Rectal smooth muscle tissue (tissue), 1 donor: ENCODE results near the gene GPX6.
"Not testable (repeated sequence)": the region's sequence is repeated elsewhere in the genome, so short reads cannot be mapped to it uniquely, and the experiment has no call there.

Experiments
- H3K27ac ChIP-seq: one replicate; pipeline ENCODE4 v1.7.0; 2013; ENCODE audit warnings: low read depth, low read length, inconsistent platforms
- H3K27me3 ChIP-seq: one replicate; pipeline ENCODE4 v1.7.0; 2013; ENCODE audit warnings: low read length; ENCODE audit not compliant: control insufficient read depth, insufficient read depth
- H3K36me3 ChIP-seq: one replicate; pipeline ENCODE4 v1.7.0; 2013; ENCODE audit warnings: low read length; ENCODE audit not compliant: control insufficient read depth, insufficient read depth
- H3K4me1 ChIP-seq: one replicate; pipeline ENCODE4 v1.7.0; 2013; ENCODE audit warnings: low read length; ENCODE audit not compliant: control insufficient read depth, insufficient read depth
- H3K4me3 ChIP-seq: one replicate; pipeline ENCODE4 v1.7.0; 2013; ENCODE audit warnings: low read length
- H3K9ac ChIP-seq: one replicate; pipeline ENCODE4 v1.7.0; 2013; ENCODE audit warnings: low read length

Gene GPX6

GRCh38 chr6:28515676-28516075 lies at the start of gene GPX6:
GPX6 (minus strand) TSS chr6:28515793; CDS start chr6:28515743, 50 bp downstream.
- H3K4me3 ChIP-seq: no peak within 1 kb of the TSS
- H3K9ac ChIP-seq: no peak within 1 kb of the TSS
- H3K27ac ChIP-seq: no peak within 1 kb of the TSS
- H3K36me3 ChIP-seq: no peaks in the 10 kb centered on the region
- no peaks in the 10 kb centered on the region for H3K27me3 ChIP-seq
- no peaks in the 10 kb centered on the region for H3K4me1 ChIP-seq

DNA sequence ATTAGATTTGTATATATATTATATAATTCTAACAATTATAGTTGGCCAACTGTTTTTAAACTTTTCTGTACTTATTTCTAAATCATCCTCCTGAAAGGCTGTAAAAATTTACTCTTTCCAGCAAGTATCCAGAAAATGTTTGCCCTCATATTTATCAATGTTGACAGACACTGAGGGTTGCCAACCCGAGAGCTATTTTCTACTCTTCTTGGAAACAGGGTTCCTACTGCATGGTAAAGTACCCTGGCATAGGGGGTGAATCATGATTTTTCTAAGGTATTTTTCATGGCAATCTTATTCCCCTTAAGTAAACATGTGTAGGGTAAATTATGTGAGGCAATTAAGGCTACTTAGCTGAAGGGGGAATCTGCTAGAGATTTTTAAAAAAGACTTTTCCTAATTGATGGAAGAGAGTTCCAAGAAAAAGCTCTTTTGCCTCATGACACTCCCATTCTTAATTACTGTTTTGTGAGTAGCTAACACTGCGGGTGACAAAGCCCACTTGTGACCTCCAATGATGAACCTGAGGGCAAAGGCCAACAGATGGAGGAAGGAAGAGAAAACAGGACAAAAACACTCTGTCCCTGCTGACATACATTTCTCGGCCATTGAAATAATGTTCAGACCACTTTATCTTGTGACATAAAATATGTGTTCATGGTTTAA lies 48.0 kb upstream of the GPX6 start:
- Histone ChIP-seq H3K27me3 (no peaks in the 10 kb centered on the region), H3K4me3 (no peak overlapping the region), H3K27ac (no peak overlapping the region), H3K4me1 (no peaks in the 10 kb centered on the region), H3K36me3 (no peaks in the 10 kb centered on the region), H3K9ac (no peak overlapping the region)

GRCh38 chr6:28558629-28559028 lies 43.0 kb upstream of the GPX6 start:
- H3K4me3 ChIP-seq: no peak overlapping the region
- no peak overlapping the region for H3K9ac ChIP-seq
- H3K27ac ChIP-seq: no peak overlapping the region
- H3K4me1 ChIP-seq: no peaks in the 10 kb centered on the region
- no peaks in the 10 kb centered on the region for H3K36me3 ChIP-seq
- H3K27me3 ChIP-seq: peaks cover 4% of the 10 kb centered on the region

DNA sequence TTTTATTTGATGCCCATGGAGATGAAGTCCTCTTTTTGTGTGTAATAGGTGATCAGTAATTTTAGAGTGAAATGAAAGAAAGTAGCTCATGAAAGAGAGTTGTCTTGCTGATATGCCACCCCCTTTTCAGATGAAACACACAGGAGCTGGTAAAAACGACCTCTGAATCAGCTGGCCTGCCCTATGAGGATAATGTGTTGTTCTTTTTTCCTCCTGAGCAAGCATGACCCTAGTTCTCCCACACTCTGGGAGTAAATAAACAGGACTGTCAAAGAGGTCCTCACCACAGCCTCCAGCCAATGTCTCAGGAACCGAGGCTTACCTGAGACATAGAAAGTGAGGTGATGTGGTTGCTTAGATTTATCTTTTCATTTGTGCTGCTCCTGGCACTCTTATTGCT lies 39.5 kb upstream of the GPX6 start:
- Histone ChIP-seq H3K27ac (no peak overlapping the region), H3K36me3 (no peaks in the 10 kb centered on the region), H3K4me1 (no peaks in the 10 kb centered on the region), H3K27me3 (peaks cover 4% of the 10 kb centered on the region), H3K9ac (no peak overlapping the region), H3K4me3 (no peak overlapping the region)

GRCh38 chr6:28553986-28554881 lies 38.6 kb upstream of the GPX6 start:
- Histone ChIP-seq H3K4me3 (no peak overlapping the region), H3K36me3 (no peaks in the 10 kb centered on the region), H3K9ac (no peak overlapping the region), H3K27me3 (peaks cover 4% of the 10 kb centered on the region), H3K27ac (no peak overlapping the region), H3K4me1 (no peaks in the 10 kb centered on the region)

- Histone ChIP-seq H3K36me3 (no peaks in the 10 kb centered on the region), H3K9ac (no peak overlapping the region), H3K4me3 (no peak overlapping the region), H3K27ac (no peak overlapping the region), H3K4me1 (no peaks in the 10 kb centered on the region), H3K27me3 (peaks cover 4% of the 10 kb centered on the region)
Measured at GRCh38 chr6:28553384-28553985, 37.9 kb upstream of the GPX6 start.

- Histone ChIP-seq H3K36me3 (no peaks in the 10 kb centered on the region), H3K9ac (no peak overlapping the region), H3K4me3 (no peak overlapping the region), H3K27me3 (peaks cover 4% of the 10 kb centered on the region), H3K4me1 (no peaks in the 10 kb centered on the region), H3K27ac (no peak overlapping the region)
Measured at GRCh38 chr6:28551891-28552666, 36.5 kb upstream of the GPX6 start.

DNA sequence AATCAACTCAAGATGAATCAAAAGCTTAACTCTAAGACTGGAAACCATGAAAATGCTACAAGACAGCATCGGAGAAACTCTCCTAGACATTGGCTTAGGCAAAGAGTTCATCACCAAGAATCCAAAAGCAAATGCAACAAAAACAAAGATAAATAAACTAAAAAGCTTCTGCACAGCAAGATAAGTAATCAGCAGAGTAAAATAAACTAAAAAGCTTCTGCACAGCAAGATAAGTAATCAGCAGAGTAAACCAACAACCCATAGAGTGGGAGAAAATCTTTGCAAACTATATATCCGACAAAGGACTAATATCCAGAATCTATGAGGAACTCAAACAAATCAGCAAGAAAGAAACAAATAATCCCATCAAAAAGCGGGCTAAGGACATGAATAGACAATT lies 31.4 kb upstream of the GPX6 start:
- H3K27ac ChIP-seq, H3K9ac ChIP-seq, H3K27me3 ChIP-seq, H3K4me3 ChIP-seq, H3K36me3 ChIP-seq, H3K4me1 ChIP-seq: not testable (repeated sequence)

GRCh38 chr6:28545955-28546354 lies 30.4 kb upstream of the GPX6 start:
- Histone ChIP-seq H3K27ac (no peak overlapping the region), H3K36me3 (no peaks in the 10 kb centered on the region), H3K4me1 (no peaks in the 10 kb centered on the region), H3K27me3 (no peaks in the 10 kb centered on the region), H3K4me3 (no peak overlapping the region), H3K9ac (no peak overlapping the region)

DNA sequence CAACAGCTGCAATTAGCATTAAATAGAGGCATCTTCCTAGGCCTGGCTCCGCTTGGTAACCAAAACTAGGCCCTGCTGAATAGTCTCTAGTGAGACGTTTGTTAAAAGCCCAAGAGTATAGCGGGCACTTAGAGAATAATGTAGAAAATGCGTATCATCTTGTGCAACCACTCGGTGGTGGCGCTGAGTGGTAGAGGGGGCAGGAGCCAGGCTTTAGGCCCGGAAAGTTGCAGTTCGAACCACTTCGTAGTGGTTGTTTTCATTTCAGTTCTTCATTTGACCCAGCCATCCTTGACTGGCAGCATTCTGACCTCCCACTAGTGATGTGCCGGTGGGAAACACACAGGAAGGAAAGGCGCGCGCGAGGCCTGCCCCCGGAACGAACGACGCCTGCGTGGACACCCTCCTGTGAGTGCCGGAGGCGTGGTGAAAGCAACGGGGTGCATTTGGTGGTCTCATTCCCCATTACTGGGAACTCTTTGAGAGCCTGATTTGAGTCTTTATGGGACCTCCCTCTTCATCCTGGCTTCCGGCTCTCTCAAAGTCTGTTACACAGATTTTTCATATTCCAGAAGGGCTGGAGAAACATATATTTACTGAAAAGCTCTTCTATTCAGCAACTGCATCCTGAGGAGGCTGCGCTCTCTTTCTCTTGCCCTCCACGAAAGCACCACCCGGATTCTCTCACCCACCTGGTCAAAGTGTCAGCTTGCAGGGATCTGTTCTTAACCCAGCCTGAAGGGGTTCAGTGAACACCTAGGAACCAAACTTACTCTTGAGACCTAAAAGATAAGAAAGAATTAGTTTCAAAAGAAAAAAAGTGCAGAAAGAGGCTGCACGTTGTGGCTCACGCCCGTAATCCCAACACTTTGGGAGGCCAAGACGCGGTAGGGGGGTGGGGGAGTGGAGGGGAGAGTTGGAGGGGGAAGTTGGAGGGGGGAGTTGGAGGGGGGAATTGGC lies 28.3 kb upstream of the GPX6 start:
- H3K27ac ChIP-seq: no peak overlapping the region
- H3K4me3 ChIP-seq: no peak overlapping the region
- no peaks in the 10 kb centered on the region for H3K27me3 ChIP-seq
- no peaks in the 10 kb centered on the region for H3K36me3 ChIP-seq
- H3K4me1 ChIP-seq: no peaks in the 10 kb centered on the region
- H3K9ac ChIP-seq: no peak overlapping the region

DNA sequence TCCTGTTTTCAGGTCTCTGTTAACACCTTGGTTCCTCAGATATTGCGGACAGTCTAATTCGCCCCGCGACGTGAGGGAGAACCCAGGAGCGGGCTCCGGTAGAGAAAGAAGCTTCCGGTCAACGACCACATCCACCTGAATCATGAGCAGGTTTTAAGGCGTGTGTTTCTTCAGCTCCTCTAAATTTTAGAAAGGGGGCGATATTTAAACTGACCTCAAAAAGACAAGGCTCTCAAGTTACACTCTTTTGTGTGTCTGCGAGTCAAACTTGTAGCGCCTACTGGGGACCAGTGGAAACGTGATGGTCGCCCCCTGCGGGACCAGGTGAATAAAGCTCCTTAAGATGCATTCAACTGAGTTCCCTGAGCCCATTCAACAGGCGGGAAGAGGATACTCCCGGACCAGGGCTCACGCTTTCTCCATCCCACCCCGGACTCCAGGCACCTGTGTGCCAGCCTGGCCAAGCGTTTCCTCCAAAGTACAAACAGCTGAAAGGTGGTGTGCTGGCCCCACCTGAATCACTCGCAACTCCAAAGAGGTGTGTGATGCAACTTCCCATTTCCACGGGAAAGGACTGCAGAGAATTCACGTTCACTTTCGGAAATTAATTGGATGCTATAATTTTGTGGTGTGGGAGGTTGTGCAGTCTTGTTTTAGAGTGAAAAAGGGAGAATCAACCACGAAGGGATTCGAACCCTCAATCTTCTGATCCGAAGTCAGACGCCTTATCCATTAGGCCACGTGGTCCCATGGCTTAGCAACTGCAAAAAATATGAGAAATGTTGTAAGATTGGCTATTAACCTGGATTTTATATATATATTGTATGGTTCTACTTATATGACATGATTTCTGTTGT lies 27.1 kb upstream of the GPX6 start:
- H3K4me1 ChIP-seq: no peaks in the 10 kb centered on the region
- H3K9ac ChIP-seq: no peak overlapping the region
- no peaks in the 10 kb centered on the region for H3K27me3 ChIP-seq
- no peak overlapping the region for H3K27ac ChIP-seq
- H3K4me3 ChIP-seq: peak overlapping the region; percentile 4
- H3K36me3 ChIP-seq: no peaks in the 10 kb centered on the region
